ENCODE measurements around the gene SVOP.

The SVOP gene

DNA sequence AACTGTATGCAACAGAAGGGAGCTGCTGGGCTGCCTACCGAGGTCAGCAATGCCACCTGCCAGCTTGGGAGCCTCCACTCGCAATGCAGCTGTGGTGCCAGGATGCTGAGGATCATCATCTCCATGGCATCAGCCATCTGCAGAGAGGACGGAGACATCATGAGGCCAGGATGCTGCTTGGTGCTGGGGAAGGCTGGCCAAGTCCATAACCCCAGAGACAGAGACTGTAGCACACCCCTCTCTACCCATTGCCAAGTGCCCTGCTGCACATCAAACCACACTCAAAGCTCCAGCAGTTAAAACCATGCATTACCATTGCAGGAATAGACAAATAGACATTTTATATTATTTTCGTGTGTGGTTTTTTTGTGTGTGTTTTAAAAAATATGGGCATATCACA lies 43.5 kb downstream of the SVOP start:
- no peak for DNase-seq (ENCODE audit: low read depth)

DNA sequence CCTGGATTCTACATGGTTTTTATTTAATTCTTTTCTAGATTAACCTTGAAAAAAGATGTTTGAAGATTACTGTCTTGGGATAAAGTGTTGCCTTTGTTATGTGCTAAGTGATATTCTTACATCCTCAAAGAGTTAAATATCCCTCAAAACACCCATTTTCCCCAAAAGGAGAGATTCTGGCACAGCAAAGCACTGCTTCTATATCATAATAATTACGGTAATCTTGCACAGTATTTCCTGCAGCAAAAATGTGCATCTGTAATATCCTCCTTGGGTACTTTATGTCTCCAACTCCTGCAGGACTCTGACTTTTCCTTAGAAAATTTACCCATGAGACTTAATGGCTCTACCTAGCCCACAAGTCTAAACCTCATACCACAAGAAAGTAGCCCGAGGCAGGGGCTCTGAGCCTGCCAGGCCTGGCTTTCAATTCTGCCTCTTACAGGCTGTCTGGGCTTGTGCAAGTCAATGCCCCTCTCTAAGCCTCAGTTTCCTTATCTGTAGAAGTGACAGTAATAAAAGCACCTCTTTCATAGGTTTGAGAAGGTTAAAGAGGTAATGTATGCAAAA lies 45.8 kb downstream of the SVOP start:
- peak; percentile 10 for DNase-seq (ENCODE audit: low read depth)

DNA sequence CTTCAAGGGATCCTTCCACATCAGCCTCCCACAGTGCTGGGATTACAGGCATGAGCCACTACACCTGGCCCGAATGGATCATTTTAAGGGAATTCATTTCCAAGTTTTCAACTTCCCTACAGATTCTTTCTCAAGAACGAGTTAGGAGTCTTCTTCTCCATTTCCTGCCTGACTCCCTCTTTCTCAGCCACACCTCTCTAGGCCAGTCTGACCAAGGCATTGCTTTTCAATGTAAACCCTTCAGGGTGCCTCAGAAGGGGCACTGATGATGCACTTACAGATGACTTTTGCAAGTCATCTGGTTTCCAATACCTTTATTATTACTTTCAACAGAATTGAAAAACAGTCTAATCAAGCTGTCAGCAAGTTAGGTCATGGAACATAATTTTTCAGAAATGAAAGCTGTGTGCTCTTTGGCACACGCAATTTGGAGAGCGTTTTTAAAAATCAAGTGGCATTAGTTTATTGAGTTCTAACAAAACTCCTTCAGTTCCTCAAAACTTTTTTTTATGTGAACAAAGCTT lies 47.2 kb downstream of the SVOP start:
- DNase-seq (ENCODE audit: low read depth): no peak

DNA sequence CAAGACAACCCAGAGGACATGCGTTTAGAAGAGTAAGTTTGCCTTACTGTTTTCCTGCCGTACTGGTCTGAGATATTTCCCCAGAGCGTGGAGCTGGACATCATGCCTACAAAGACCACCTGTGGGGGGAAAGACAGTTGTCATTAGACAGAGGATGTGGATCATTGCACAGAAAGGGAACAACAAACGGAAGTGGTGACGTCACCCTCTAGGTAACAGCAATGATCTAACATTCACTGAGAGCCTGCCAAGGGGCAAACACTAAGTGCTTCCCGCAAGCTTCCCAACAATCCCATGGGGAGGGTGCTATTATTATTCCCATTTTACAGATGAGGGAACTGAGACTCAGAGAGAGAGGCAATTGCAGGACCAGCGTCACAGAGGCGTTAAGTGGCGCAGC lies 48.5 kb downstream of the SVOP start:
- no peak for DNase-seq (ENCODE audit: low read depth)

DNA sequence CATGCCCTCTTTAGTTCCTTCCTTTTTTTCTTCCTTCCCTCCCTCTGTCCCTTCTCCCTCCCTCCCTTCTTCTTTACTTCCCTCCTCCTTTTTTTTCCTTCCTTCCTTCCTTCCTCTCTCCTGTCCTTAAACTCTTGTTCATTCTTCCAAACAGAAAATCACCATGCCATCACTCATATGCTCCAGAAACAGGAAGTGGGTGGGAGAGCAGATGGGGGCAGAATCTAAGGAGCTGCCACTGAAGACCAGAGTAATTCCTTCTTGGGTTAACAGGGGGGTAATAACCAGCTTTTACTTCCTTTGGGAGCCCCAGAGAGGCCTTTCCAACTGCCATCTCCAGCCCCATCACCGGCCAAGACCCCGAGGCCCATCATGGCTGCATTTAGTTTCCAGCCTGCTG lies 51.2 kb downstream of the SVOP start:
- DNase-seq (ENCODE audit: low read depth): no peak

DNA sequence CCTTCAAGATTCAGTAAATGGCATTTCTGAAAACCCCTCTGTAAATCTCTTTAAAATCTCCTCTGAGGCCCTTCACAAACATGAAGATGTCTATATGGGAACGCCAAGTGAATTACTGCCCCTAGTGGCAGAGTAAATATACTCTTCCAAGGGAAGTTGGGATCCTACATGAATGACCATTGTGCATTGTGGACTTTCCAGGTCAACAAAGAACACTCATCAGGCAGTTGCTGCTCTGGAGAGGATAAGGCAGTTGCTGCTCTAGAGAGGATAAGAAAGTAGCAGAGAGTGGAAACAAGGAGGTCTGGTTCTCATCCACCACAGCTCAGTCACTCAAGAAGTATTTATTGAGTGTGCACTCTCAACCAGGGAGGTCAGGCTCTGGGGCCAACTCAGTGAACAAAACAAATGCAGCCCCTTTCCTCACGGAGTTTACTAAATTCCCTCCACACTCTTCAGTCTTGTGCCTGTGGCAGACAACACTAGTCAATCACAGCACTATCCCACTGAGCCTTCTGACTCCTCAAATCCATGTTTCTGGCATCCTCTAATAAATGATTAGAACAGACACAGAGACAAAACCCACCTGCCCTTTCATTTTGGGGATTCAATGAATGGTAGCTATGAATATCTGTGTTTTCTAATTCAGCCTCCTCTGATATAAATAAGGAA lies 52.9 kb downstream of the SVOP start:
- no peak for DNase-seq (ENCODE audit: low read depth)

DNA sequence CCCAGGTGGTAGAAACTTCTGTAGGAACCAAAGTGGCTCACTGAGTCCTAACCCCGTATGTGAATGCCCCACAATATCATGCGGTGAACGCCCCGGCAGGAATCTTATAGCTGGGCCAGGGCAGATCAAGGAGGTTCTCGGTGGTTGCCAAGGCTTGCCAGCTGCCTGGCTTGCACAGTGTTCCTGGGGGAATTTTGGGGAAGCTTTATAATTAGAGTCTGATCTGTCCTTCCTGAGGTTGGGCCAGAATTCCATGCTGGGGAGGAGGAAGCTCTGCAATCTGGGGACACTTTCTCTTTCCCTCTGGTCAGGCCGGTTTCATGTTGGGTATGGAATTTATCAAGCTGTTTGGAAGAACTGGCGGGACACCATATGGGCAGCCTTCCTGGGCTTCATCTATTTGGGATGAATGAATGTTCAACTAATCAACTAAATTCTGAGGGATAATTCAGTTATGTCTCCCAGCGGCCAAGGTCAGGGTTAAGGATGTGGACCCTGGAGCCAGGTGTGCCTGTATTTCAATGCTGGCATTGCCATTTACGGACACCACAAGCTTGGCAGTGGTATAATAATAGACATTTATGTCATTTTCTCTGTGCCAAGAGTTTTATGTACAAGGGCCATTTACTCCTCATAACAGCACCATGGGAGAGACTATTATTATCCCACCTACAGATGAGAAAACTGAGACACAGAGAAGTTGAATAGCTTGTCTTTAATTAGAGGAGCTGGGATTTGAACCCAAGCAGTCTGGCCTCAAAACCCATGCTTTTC lies 54.3 kb downstream of the SVOP start:
- DNase-seq (ENCODE audit: low read depth): no peak

DNA sequence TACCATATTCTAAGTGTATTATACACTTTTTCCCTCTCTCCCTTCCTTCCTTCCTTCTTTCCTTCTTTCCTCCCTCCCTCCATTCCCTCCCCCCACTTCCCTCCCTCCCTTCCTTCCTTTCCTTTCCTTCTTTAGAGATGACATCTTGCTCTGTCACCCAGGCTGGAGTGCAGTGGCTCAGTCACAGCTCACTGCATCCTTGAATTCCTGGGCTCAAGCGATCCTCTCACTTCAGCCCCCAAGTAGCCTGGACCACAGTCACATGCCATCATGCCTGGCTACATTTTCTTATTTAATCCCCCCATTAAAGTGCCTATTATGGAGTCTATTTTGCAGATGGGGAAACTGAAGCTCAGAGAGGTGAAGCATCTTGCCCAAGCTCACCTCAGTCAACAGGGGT lies 55.0 kb downstream of the SVOP start:
- DNase-seq (ENCODE audit: low read depth): no peak

DNA sequence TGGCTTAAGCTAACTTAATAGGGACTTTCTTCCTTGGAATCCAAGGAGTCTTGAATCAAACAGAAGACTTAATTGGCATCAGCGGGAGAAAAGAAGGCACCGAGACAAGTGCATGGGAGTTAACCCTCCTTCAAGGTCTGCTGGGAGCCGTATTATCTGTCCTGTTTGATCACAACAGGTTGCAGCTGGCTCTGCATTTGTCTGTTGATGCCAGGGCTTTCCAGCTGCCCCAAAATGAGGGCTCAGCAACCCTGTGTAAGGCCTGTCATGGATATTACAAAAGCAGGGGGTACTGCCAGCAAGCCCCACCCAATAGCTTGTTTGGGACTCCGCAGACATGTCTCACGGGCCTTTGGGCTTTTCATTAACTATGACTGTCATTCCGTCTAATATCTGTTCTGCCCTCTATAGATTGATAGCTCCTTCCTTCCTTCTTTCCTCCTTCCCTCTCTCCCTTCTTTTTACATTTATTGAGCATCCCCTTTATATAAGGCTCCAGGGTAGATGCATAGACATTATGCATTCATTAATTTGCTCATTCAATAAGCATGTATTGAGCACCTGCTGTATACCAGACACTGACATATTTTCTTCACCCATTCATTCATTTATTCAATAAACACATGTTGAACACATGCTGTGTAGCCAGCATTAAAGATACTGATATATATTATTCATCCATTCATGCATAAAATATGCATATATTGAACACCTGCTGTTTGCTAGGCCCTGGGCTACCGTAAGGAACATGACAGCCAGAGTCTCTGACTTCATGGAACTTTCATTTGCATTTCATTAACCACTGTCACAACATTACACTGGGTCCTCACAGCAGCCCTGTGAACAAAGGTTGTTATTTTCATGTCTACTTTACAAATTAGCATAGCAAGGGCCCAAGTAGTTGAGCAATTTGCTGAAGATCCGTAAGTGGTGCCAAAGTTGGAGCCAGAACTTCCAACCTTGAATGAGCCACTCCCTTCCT lies 56.2 kb downstream of the SVOP start:
- DNase-seq (ENCODE audit: low read depth): no peak

DNA sequence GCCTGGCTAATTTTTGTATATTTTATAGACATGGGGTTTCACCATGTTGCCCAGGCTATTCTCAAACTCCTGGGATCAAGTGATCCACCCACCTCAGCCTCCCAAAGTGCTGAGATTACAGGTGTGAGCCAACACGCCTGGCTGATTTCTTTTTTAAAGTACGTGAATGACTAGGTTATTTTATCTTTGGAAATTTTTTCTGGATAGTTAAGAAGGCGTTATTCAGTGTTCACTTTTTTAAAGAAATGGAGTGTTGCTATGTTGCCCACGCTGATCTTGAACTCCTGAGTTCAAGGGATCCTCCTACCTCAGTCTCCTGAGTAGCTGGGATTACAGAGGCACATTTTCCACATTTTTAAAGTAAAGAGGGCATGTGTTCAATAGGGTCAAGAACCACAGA lies 58.6 kb downstream of the SVOP start:
- DNase-seq (ENCODE audit: low read depth): no peak

DNA sequence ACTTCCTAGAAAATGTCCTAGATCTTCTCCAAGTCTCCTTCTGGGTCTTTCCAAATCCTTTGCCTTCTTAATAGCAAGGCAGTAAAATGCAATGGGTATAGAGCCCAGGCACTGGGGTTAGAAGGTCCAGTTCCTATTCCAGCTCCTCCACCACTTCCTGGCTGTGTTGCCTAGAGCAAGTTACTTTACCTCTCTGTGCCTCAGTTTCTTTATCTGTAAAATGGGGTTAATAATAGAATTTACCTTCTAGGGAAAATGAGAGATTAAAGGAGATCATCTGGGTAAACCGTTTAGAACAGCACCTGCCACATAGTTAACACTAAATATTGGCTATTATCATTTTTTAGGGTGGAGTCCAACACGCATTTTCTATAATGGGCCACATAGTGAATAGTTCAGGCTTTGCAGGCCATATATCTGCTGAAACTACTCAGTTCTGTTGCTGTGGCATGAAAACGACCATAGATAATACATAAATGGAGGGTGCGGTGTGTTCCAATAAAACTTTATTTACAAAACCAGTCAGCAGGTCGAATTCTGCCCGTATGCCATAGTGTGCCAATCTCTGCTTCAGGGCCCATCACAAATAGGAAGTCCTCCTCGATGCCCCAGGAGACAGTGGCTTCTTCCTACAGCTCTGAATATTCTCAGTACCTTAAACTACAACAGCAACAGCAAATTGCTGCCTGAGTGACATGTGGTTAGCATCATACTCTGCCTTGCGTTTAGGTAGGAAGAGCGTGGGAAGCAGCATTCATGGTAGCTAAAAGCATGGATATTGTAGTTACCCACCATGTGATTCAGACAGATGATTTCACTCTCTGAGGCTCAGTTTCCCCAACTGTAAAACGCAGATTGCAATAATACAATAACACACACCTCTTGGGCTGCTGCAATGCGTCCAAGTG lies 60.9 kb downstream of the SVOP start:
- no peak for DNase-seq (ENCODE audit: low read depth)

DNA sequence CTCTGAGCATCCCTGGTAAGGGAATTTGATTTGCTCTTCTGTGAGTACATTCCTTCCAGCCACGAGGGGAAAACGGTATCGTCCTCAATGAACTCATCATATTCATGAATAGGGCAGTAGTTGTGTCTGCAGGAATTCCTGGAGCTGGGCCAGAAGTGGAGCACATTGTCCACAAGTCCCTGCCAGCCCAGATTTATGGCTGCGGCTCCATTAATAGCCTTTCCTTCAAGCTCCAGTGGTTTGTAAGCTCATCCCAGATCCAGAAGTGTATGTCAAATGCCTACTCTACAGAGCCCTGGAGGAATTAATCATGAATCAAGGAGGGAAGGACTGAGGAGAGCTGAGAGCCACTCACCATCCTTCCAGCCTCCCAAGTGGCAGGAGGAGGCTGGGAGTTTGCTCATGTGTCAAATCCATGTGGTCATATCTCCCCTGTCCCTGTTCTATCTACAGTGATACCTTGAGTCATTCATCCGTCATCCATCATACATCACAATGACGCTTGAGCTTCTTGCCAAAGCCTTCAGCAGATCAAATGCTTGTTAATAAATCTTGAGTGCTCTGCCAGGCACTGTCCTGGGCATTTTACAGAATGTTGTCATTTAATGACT lies 65.5 kb downstream of the SVOP start:
- peak; percentile 12 for DNase-seq (ENCODE audit: low read depth)

DNA sequence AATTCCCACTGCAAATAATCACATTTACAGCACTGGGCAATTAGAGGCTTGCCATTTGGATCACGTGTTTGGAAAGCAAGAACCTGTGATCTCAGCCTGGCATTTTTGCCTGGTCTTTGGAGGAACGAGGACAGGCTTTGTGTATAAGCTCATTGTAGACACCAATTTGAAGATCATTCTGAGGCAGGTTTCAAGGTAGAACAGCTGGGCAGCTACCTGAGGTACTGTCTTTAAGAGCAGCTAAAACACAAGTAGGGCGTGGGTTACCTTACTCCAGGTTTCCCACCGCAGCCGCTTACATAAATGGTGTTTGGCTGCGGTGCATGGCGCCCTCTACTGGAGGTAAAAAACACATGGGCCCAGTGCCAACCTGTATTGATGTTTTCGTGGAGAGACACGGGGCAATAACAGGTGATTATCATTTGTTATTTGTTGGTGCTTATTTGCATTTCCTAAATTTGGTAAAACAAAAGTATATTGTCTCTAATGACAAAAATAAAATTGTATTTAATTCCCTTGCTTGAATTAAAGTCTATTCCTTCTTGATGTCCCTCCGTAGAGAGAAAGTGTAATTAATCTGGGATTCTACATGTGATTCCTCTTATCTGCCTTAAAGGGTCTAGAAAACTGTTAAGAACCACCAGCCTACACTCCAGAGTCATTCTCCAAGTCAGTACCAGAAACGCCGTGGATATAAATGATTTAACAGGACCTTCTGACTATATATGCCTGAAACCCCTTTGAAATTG lies 69.7 kb downstream of the SVOP start:
- DNase-seq (ENCODE audit: low read depth): peak; percentile 65

DNA sequence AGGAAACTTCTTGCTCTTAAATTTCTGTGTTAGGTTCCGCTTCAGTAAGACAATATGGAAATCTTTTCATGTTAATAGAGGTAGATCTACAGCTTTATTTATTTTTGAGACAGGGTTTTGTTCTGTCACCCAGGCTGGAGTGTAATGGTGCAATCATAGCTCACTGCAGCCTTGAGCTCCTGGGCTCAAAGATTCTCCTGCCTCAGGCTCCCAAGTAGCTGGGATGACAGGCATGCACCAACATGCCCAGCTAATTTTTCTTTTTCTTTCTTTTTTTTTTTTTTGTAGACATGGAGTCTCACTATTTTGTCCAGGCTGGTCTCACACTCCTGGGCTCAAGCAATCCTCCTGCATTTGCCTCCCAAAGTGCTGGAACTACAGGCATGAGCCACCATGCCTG lies 70.9 kb downstream of the SVOP start:
- no peak for DNase-seq (ENCODE audit: low read depth)

DNA sequence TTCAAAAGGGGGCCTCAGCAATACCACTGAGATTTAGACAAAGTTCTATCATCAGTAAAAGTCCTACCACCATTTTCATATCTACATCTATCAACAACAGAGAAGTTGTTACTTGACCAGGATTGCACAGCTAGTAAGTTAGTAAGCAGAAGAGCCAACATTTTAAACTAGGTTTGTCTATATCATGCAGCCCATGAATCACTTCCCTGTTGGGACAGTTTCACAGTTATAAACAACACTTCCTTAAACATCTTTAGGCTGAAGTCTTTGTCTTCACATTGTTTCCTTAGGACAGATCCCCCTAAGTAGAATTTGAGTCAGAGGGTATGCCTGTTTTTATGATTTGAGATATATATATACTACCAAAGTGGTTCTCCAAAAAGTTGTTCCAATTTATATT lies 72.5 kb downstream of the SVOP start:
- DNase-seq (ENCODE audit: low read depth): peak; percentile 17

DNA sequence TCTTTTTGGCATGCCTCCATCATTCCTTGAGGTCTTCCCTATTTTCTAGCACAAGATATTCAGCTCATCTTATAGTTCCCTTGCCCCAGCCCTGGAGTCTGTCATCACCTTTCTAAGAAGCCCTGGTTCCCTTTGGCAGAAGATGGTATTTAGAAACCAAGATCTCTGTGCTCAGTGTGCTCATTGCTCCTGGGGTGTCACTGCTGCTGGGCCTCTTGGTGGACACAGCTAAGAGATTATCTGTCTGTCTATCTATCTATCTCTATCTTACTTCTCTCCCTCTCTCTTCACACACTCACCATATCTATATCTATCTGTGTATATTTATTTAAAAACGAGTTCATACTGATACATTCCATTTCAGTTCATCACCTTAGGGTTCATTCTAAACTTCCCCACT lies 73.8 kb downstream of the SVOP start:
- DNase-seq (ENCODE audit: low read depth): no peak

DNA sequence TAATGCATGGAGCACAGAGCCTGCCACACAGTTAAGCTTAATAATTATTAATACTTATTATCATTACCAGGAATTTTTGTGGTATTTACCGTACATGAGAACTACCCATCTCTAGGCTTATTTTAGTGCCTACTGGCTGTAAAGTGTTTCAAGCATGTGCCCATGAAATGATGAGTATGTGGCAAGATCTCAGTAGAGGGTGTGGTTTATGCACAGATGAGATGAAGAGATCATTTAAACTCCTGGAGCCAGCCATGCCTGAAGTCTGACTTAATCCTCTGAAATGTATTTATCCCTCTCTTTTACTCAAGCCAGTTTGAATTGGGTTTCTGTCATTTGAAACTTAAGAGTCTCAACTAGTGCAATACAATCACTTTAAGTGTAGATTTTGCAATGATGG lies 80.7 kb downstream of the SVOP start:
- no peak for DNase-seq (ENCODE audit: low read depth)

DNA sequence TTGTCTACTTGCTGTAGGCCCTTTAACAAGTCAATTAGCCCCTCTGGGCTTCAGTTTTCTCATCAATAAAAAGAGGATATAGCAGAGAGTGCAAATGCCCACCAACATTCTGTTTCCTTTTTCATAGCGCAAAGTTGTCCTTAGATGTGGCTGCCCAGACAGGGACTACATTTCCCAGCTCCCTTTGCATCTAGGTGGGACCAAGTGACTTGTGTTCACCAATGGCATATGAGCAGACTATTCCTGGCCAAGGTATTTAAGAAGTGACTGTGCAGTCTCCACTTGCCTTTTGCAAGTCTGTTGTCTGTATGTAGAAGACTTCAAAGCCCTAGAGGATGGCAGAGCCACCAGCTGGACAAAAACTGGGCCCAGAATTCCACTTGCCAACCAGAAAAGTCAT lies 81.3 kb downstream of the SVOP start:
- peak; percentile 61 for DNase-seq (ENCODE audit: low read depth)

DNA sequence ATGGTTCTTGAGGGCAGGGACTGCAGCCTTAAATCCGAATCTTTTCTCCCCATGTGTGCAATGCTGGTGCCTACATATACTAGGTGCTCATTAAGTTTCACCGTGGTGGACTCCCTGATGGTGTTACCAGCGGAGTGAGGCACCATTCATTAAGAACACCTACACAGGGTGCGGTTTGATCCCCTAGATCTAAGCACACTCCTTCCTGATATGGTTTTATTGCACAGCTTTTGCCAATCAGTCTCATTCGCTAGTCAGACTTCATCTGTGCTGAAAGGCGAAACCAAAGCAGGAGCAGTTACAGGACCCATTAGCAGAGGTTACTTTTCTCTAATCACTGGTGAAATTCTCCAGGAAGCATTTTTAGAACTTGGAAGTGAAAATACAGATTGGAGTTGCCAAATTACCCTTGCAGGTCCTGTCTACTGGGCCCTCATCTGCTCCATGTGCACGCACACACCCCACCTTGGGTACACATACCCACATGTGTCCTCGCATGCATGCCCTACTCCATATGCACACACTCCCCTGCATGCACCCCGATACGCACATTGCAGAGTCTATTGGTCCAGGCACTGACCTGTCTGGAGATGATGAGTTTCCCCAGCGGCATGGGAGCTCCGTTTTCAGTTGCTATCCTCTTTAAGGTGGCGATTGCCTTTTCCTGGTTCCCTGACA lies 82.5 kb downstream of the SVOP start:
- no peak for DNase-seq (ENCODE audit: low read depth)
